Breast epithelium (tissue), 3 donors: ENCODE measurements around the gene RPL28.

ENCODE experiments used
- POLR2A ChIP-seq: fragments of 450-650 bp; IDR thresholded peaks from one replicate; pipeline ENCODE4 v1.6.1; 2016; ENCODE audit warnings: antibody characterized with exemption, mild to moderate bottlenecking, moderate library complexity
- TF ChIP-seq, protein P1 (sequence below), 3 donors: fragments of 450-650 bp; IDR thresholded peaks; one replicate each; pipeline ENCODE4 v1.5.1; 2016 to 2017; ENCODE audit warnings: antibody characterized with exemption in 3 of 3, mild to moderate bottlenecking in 3 of 3, moderate library complexity in 3 of 3

DNA sequence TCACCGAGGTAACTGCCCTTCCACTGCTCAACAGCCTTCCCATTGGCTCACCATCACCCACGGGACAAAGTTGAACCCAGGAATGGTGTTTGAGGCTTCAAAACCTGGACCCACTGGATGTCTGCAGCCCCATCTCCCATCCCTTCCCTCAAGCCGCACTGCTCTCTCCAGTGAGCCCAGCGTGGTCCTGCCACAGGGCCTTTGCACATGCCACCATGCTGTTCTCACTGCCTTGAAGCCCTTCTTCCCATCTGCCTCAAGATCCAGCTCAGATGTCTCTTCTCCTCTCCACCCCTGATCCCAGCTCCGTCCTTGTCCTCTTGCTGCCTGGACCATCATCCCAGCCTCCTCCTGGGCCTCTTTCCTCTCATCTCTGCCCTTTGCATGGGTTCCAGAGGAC, 53.3 kb downstream of the RPL28 start:
- TF ChIP-seq, protein P1, sequence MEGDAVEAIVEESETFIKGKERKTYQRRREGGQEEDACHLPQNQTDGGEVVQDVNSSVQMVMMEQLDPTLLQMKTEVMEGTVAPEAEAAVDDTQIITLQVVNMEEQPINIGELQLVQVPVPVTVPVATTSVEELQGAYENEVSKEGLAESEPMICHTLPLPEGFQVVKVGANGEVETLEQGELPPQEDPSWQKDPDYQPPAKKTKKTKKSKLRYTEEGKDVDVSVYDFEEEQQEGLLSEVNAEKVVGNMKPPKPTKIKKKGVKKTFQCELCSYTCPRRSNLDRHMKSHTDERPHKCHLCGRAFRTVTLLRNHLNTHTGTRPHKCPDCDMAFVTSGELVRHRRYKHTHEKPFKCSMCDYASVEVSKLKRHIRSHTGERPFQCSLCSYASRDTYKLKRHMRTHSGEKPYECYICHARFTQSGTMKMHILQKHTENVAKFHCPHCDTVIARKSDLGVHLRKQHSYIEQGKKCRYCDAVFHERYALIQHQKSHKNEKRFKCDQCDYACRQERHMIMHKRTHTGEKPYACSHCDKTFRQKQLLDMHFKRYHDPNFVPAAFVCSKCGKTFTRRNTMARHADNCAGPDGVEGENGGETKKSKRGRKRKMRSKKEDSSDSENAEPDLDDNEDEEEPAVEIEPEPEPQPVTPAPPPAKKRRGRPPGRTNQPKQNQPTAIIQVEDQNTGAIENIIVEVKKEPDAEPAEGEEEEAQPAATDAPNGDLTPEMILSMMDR (IDR thresholded peaks at IDR 0.05) = no peak
- no peak for TF ChIP-seq POLR2A
